Astrocyte of the spinal cord (primary cell): ENCODE results near the gene PYGO2.

Experiments used
- DNase-seq: peaks from one replicate; pipeline ENCODE4 v3.0.0; 2011; ENCODE audit warnings: low read depth, low spot score
- H3K4me3 ChIP-seq: 2 replicates; pipeline ENCODE4 v1.5.1; 2011; ENCODE audit warnings: low read depth, mild to moderate bottlenecking, low read length, moderate library complexity
- in situ Hi-C: cut with HindIII; loops from 2 replicates; pipeline ENCODE4 v1.10.0; 2017; ENCODE audit warnings: low sequenced_read_pairs
- TF ChIP-seq, protein P1 (sequence below): IDR thresholded peaks from 2 replicates; pipeline ENCODE4 v1.5.1; 2012; ENCODE audit warnings: low read depth, mild to moderate bottlenecking, low read length, inconsistent platforms

Gene PYGO2

DNA sequence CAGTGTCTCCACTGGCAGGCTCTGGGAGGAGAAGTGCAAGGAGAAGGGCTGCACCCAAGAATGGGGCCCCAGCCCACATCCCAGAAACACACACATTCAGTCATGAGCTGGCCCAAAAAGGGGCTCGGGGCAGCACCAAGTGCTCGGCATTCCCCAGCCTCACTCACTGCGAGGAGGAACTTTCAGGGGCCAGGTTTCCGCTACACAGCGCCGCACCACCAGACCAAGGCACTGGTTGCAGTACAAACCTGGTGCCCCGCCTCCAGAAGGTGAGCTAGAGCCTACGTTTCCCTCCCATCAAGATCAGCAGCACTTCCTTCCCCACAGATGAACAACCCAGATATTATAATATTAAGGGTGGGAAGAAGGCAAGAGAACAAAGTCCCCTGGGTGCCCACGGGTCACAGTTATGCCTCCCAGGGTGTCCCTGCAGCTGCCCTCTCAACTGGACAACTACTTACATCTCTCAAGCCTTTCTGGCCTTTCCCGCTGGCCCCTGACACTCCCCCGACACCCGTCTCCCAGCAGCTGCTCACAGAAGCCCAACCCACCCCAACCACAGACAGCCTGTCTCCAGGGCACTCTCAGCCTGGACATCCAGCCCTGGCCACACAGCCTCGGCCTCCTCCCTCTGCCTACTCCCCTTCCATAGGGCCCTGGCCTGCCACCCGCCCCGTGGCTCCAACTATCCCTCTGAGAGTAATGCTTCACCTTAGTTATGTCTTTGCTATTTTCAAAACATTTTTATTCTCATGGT, 9.5 kb downstream of the PYGO2 start:
- no peak overlapping the region for H3K4me3 ChIP-seq
- in situ Hi-C loops: no loop called here
- DNase-seq: no peak
- TF ChIP-seq, protein P1, sequence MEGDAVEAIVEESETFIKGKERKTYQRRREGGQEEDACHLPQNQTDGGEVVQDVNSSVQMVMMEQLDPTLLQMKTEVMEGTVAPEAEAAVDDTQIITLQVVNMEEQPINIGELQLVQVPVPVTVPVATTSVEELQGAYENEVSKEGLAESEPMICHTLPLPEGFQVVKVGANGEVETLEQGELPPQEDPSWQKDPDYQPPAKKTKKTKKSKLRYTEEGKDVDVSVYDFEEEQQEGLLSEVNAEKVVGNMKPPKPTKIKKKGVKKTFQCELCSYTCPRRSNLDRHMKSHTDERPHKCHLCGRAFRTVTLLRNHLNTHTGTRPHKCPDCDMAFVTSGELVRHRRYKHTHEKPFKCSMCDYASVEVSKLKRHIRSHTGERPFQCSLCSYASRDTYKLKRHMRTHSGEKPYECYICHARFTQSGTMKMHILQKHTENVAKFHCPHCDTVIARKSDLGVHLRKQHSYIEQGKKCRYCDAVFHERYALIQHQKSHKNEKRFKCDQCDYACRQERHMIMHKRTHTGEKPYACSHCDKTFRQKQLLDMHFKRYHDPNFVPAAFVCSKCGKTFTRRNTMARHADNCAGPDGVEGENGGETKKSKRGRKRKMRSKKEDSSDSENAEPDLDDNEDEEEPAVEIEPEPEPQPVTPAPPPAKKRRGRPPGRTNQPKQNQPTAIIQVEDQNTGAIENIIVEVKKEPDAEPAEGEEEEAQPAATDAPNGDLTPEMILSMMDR: no peak

DNA sequence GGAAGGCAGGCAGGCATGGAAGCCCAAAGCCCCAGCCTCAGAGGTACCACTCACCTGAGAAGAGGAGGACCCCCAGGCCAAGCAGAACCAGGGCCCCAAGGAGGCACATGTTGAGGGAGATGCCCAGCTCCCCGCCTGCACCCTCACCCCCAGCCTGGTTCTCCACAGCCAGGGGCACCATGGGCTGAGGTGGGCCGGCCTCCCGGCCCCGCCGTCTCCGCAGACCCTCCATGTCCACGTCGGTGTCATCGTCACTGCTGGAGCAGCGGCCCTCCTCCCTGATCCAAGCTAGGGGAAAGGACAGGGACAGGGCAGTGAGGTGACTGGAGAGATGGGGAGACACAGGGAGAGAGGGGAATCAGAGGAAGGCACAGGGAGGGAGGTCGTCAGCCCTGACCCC, 13.5 kb downstream of the PYGO2 start:
- in situ Hi-C loops: no loop called here
- DNase-seq: no peak
- no peak overlapping the region for H3K4me3 ChIP-seq
- TF ChIP-seq, protein P1: no peak

DNA sequence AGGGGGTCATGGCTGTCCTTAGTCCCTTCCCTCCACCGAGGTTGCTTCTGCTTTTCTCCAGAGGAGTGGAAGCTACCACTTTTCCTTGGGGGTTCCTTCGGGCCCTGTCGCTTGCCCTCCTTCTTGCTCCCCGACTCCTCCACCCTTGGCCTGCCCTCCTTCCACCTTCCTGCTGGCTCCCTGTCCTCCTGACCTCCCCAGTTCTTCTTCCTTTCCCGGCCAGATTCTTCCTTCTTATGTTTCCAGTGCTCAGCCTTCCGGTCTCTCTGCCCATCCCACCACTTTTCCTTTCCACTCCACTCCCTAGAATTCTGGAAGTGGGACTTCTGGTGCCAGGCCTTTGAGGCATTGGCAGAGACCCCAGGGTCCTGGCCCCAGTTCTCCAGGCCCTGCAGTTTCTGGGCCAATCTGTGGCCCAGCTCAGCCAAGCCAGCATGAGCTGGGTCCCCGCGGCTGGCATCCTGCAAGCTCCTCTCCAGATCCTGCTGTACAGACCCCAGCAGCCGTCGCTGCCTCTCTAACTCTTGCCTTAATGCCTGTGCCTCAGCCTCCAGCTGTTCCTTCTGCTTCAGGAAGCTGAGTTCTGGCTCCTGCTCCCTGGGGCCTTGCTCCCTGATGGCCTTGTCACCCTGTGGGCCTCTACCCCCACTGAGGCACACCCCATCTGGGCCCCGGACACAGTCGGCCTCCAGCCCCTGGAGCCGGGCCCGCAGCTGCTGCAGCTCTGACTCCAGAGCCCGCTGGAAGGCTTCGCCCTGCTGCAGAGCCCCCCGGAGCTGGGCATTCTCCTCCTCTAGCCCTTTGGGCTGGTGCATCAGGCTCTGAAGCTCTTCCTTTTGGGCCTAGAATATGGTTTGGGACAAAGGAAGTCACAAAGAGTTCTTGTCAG, 15.4 kb downstream of the PYGO2 start:
- TF ChIP-seq, protein P1: no peak
- no peak for DNase-seq
- no peak overlapping the region for H3K4me3 ChIP-seq
- in situ Hi-C loops: no loop called here

DNA sequence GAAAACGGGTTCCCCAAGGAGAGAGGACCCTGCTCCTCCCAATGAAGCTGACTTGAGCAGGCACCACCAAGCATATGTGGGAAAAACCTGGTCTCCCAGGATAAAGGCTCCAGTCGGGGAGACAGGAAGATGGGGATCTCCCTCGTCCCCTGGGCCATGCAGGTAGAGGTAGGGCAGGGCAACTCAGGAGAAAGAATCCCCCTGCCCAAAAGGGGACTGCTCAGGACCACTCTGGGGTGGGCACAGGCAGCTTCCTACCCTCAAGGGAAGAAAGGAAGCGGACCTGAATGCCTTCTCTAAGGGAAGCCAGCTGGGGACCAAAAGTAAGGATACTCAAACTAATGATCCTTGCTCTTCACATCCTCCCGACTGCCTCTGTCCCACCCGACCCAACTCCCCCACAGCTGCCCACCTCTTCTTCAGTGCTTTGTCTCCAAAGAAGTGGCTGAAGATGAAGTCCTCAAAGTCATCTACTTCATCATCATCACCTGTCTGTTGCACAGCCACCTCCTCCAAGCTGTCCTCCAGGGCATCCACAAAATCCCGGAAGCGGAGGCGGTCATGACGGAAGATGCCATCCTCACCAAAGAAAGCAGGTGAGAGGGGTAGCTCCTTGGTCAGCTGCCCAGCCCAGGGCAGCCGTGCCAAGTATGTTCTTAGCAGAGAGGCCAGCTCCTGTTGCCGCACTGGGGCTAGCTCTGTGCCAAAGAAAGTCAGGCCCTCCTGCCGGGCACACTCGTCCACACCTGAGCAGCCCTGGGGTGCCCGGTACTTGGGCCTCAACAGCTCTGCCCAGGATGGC, 16.2 kb downstream of the PYGO2 start:
- H3K4me3 ChIP-seq: no peak overlapping the region
- TF ChIP-seq, protein P1: no peak
- in situ Hi-C loops: no loop called here
- DNase-seq: no peak

DNA sequence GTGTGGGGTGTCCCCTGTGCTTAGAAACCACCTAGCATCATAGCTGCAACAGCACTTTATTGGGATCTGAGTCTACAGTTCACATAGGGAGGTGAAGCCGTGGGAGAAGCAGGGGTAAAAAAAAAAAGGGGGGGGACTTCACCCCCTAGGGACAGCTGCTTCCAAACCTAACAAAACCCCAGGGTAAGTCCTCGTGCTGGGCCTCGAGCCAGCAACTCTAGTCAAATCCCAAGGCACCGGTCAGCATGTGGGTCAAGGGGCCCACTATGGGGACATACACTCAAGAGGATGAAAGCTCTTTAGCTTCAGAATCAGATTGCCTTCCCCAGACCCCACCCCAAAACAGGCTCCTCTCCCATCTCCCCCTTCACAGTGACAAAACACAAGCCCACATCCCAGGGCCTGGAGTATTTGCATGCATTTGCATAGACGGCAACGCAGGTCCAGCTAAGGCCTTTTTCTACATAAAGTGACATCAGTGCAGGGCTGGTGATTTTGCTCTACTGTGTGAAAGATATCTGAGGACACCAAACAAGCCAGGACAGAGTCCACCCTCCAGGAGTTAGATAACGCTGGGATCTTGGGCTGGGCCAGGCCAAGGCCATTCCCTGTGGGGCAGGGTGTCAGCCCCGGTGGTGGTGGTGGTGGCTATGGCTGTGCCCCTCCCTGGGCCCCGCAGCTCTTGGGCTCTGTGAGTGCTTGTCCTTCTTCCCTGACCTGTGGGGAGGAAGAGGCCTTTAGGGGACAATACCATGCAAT, 17.0 kb downstream of the PYGO2 start:
- TF ChIP-seq, protein P1: no peak
- H3K4me3 ChIP-seq: no peak overlapping the region
- in situ Hi-C loops: no loop called here
- no peak for DNase-seq
